H9 (cell line): ENCODE data around the gene PDIA4. TPM values are rescaled to one million over a fixed set of nuclear protein-coding genes. Genes with fewer than 3 reads are reported as not detected.

Experiments used
- DNase-seq: peaks from one replicate; pipeline ENCODE4 v3.0.0-alpha.2; 2017
- H2AFZ ChIP-seq: one replicate; pipeline ENCODE4 v1.6.1; 2013; ENCODE audit warnings: mild to moderate bottlenecking, low read length, control low read depth, moderate library complexity
- H2AK5ac ChIP-seq: 2 replicates; pipeline ENCODE4 v1.6.1; 2013; ENCODE audit warnings: low read length, control low read depth, mixed read lengths; ENCODE audit not compliant: insufficient read length
- H2BK120ac ChIP-seq: one replicate; pipeline ENCODE4 v1.6.1; 2013; ENCODE audit warnings: low read depth, mild to moderate bottlenecking, low read length, control low read depth, inconsistent platforms; ENCODE audit not compliant: poor library complexity, severe bottlenecking
- H2BK12ac ChIP-seq: 2 replicates; pipeline ENCODE4 v1.6.1; 2013; ENCODE audit warnings: low read length, control low read depth, mixed read lengths, low read depth; ENCODE audit not compliant: insufficient read length
- H2BK15ac ChIP-seq: 2 replicates; pipeline ENCODE4 v1.6.1; 2013; ENCODE audit warnings: low read depth, low read length, control low read depth
- H2BK20ac ChIP-seq: one replicate; pipeline ENCODE4 v1.6.1; 2013; ENCODE audit warnings: low read depth, mild to moderate bottlenecking, low read length, control low read depth, inconsistent platforms; ENCODE audit not compliant: poor library complexity, severe bottlenecking
- H2BK5ac ChIP-seq: 2 replicates; pipeline ENCODE4 v1.6.1; 2013; ENCODE audit warnings: low read length, control low read depth, mixed read lengths; ENCODE audit not compliant: insufficient read length
- H3K14ac ChIP-seq: 2 replicates; pipeline ENCODE4 v1.6.1; 2013; ENCODE audit warnings: low read length, control low read depth; ENCODE audit not compliant: insufficient read depth
- H3K18ac ChIP-seq: 2 replicates; pipeline ENCODE4 v1.6.1; 2013; ENCODE audit warnings: low read depth, mild to moderate bottlenecking, mixed read lengths, low read length, control low read depth; ENCODE audit not compliant: insufficient read length
- H3K23ac ChIP-seq: 2 replicates; pipeline ENCODE4 v1.6.1; 2013; ENCODE audit warnings: low read length, control low read depth, mixed read lengths, low read depth; ENCODE audit not compliant: insufficient read length
- H3K23me2 ChIP-seq: 2 replicates; pipeline ENCODE4 v1.6.1; 2013; ENCODE audit warnings: low read depth, mild to moderate bottlenecking, mixed read lengths, low read length, control low read depth; ENCODE audit not compliant: insufficient read length, poor library complexity, severe bottlenecking
- H3K27ac ChIP-seq: 2 replicates; pipeline ENCODE4 v1.5.1; 2013; ENCODE audit warnings: low read length, control low read depth, mixed read lengths, low read depth; ENCODE audit not compliant: insufficient read length
- H3K27me3 ChIP-seq: 2 replicates; pipeline ENCODE4 v1.6.1; 2013; ENCODE audit warnings: low read length, control low read depth, inconsistent platforms; ENCODE audit not compliant: insufficient read depth
- H3K4ac ChIP-seq: 2 replicates; pipeline ENCODE4 v1.6.1; 2013; ENCODE audit warnings: low read depth, mild to moderate bottlenecking, control low read depth, inconsistent platforms, low read length, moderate library complexity
- H3K4me1 ChIP-seq: 2 replicates; pipeline ENCODE4 v1.6.1; 2013; ENCODE audit warnings: low read length, control low read depth, inconsistent platforms; ENCODE audit not compliant: insufficient read depth
- H3K4me2 ChIP-seq: 2 replicates; pipeline ENCODE4 v1.6.1; 2013; ENCODE audit warnings: low read length, control low read depth, mixed read lengths; ENCODE audit not compliant: insufficient read length, insufficient read depth
- H3K56ac ChIP-seq: 2 replicates; pipeline ENCODE4 v1.6.1; 2013; ENCODE audit warnings: low read depth, mild to moderate bottlenecking, mixed read lengths, low read length, control low read depth; ENCODE audit not compliant: insufficient read length
- H3K79me1 ChIP-seq: 2 replicates; pipeline ENCODE4 v1.6.1; 2013; ENCODE audit warnings: low read depth, mild to moderate bottlenecking, moderate library complexity, low read length, control low read depth, inconsistent platforms; ENCODE audit not compliant: insufficient read depth, poor library complexity, severe bottlenecking
- H3K79me2 ChIP-seq: 2 replicates; pipeline ENCODE4 v1.6.1; 2013; ENCODE audit warnings: low read length, control low read depth, inconsistent platforms; ENCODE audit not compliant: insufficient read depth
- H3K9ac ChIP-seq: 2 replicates; pipeline ENCODE4 v1.6.1; 2013; ENCODE audit warnings: low read length, control low read depth, mixed read lengths; ENCODE audit not compliant: insufficient read length; ENCODE audit errors: extremely low read depth
- H3K9me3 ChIP-seq: one replicate; pipeline ENCODE4 v1.6.1; 2013; ENCODE audit warnings: low read depth, low read length, inconsistent platforms; ENCODE audit not compliant: control insufficient read depth
- H3T11ph ChIP-seq: one replicate; pipeline ENCODE4 v1.6.1; 2013; ENCODE audit warnings: mild to moderate bottlenecking, low read length, control low read depth, inconsistent platforms
- H4K20me1 ChIP-seq: one replicate; pipeline ENCODE4 v1.6.1; 2013; ENCODE audit not compliant: control insufficient read depth, insufficient read length, insufficient read depth
- H4K5ac ChIP-seq: 2 replicates; pipeline ENCODE4 v1.6.1; 2013; ENCODE audit warnings: low read depth, mild to moderate bottlenecking, mixed read lengths, low read length, control low read depth; ENCODE audit not compliant: insufficient read length
- H4K8ac ChIP-seq: replicated peaks from 2 replicates; pipeline ENCODE4 v1.6.1; 2013; ENCODE audit warnings: low read length, control low read depth, mixed read lengths, low read depth; ENCODE audit not compliant: insufficient read length
- H4K91ac ChIP-seq: 2 replicates; pipeline ENCODE4 v1.6.1; 2013; ENCODE audit warnings: low read depth, mild to moderate bottlenecking, moderate library complexity, mixed read lengths, low read length, control low read depth; ENCODE audit not compliant: insufficient read length
- H3K27ac Mint-ChIP-seq, 3 experiments: 2 replicates in 2 of 3; 3 replicates in 1 of 3; pipeline ENCODE4 v1.8.0; 2020 to 2021; ENCODE audit warnings: mixed read lengths in 3 of 3, mild to moderate bottlenecking in 1 of 3, moderate library complexity in 1 of 3
- H3K27me3 Mint-ChIP-seq: 2 replicates; pipeline ENCODE4 v1.8.0; 2021; ENCODE audit warnings: low read depth, mild to moderate bottlenecking, moderate library complexity, mixed read lengths
- H3K36me3 Mint-ChIP-seq, 3 experiments: 2 replicates in 2 of 3; 3 replicates in 1 of 3; pipeline ENCODE4 v1.8.0; 2020 to 2021; ENCODE audit warnings: low read depth in 3 of 3, mixed read lengths in 3 of 3; ENCODE audit not compliant: insufficient read depth in 1 of 3
- H3K4me1 Mint-ChIP-seq, 2 experiments: 2 replicates each; pipeline ENCODE4 v1.8.0; 2020; ENCODE audit warnings: mixed read lengths in 2 of 2
- H3K4me3 Mint-ChIP-seq, 2 experiments: 2 replicates in 1 of 2; 3 replicates in 1 of 2; pipeline ENCODE4 v1.8.0; 2020 to 2021; ENCODE audit warnings: mild to moderate bottlenecking in 2 of 2, mixed read lengths in 2 of 2, moderate library complexity in 1 of 2
- H3K9me3 Mint-ChIP-seq, 2 experiments: 2 replicates in 1 of 2; 3 replicates in 1 of 2; pipeline ENCODE4 v1.8.0; 2020; ENCODE audit warnings: mild to moderate bottlenecking in 2 of 2, mixed read lengths in 2 of 2, moderate library complexity in 1 of 2
- WGBS: extraction: QIAGEN DNeasy Blood & Tissue Kit; methylation state at CpG from one replicate; pipeline ENCODE4 v1.1.7; 2013; ENCODE audit warnings: missing lambda C conversion rate, low lambda C conversion rate, mixed read lengths; ENCODE audit not compliant: insufficient read length; ENCODE audit errors: extremely low coverage; 5-methylcytosine and 5-hydroxymethylcytosine counted together
- total RNA-seq: library from RNA; stranded (reverse); gene quantifications from 2 replicates; pipeline ENCODE4 v1.2.1, GENCODE V29; 2021
- TF ChIP-seq, protein P1 (sequence below): fragments of 200-600 bp; sonication (generic); conservative IDR thresholded peaks from 3 replicates; pipeline ENCODE4 v1.8.0; 2021; ENCODE audit warnings: antibody characterized with exemption, mild to moderate bottlenecking

PDIA4 gene
- total RNA-seq, 1 experiment from 2014 or later, result 217 TPM

- no peak overlapping the region for H4K8ac ChIP-seq
- H2AFZ ChIP-seq, result peak overlapping the region; percentile 2
- Mint-ChIP-seq H3K27me3 (peaks cover 2% of the 10 kb centered on the region), H3K4me3 (peak overlapping the region in 1 of 2 experiments; percentile 9; a peak in 2 of 5 replicates), H3K36me3 (no peaks in the 10 kb centered on the region), H3K9me3 (no peaks in the 10 kb centered on the region; a peak in 1 of 5 replicates), H3K4me1 (peaks cover 22 to 37% of the 10 kb centered on the region in 2 experiments), H3K27ac (peak overlapping the region in 2 of 3 experiments; percentile 66 to 80; a peak in 5 of 7 replicates)
- H2BK12ac ChIP-seq, result no peak overlapping the region
- H3K27ac ChIP-seq, result no peak overlapping the region
- H3K4me2 ChIP-seq, result no peak overlapping the region
- H3K79me1 ChIP-seq, result no peaks in the 10 kb centered on the region
- no peaks in the 10 kb centered on the region for H3K9me3 ChIP-seq
- no peak overlapping the region for H3K9ac ChIP-seq
- no peak overlapping the region for H2BK5ac ChIP-seq
- H3K4me1 ChIP-seq, result peaks cover 2% of the 10 kb centered on the region; the same call in 1 of the 2 replicates
- H3K79me2 ChIP-seq, result no peaks in the 10 kb centered on the region
- no peak overlapping the region for H2BK120ac ChIP-seq
- H4K91ac ChIP-seq, result no peak overlapping the region
- H2BK15ac ChIP-seq, result no peak overlapping the region
- no peak for DNase-seq
- no peak overlapping the region for H3T11ph ChIP-seq
- no peaks in the 10 kb centered on the region for H3K27me3 ChIP-seq
- H2BK20ac ChIP-seq, result no peak overlapping the region
- no peak overlapping the region for H4K5ac ChIP-seq
- no peak overlapping the region for H3K23ac ChIP-seq
- H3K18ac ChIP-seq, result no peak overlapping the region
- no peak overlapping the region for H3K56ac ChIP-seq
- H2AK5ac ChIP-seq, result no peak overlapping the region
- H3K14ac ChIP-seq, result no peak overlapping the region
- TF ChIP-seq, protein P1, sequence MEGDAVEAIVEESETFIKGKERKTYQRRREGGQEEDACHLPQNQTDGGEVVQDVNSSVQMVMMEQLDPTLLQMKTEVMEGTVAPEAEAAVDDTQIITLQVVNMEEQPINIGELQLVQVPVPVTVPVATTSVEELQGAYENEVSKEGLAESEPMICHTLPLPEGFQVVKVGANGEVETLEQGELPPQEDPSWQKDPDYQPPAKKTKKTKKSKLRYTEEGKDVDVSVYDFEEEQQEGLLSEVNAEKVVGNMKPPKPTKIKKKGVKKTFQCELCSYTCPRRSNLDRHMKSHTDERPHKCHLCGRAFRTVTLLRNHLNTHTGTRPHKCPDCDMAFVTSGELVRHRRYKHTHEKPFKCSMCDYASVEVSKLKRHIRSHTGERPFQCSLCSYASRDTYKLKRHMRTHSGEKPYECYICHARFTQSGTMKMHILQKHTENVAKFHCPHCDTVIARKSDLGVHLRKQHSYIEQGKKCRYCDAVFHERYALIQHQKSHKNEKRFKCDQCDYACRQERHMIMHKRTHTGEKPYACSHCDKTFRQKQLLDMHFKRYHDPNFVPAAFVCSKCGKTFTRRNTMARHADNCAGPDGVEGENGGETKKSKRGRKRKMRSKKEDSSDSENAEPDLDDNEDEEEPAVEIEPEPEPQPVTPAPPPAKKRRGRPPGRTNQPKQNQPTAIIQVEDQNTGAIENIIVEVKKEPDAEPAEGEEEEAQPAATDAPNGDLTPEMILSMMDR, result no peak
- peaks cover 6% of the 10 kb centered on the region for H3K23me2 ChIP-seq
- no peak overlapping the region for H3K4ac ChIP-seq
- WGBS, result no CpG with 5 or more reads among the region's 8 CpGs
- no peaks in the 10 kb centered on the region for H4K20me1 ChIP-seq
Observed at GRCh38 chr7:148978091-148978490, 50.2 kb downstream of the PDIA4 start.
